Subcutaneous adipose tissue (tissue), 4 donors: ENCODE data around the gene ANXA3. TPM values are rescaled to one million over a fixed set of nuclear protein-coding genes. Genes with fewer than 3 reads are reported as not detected.

Source experiments
- total RNA-seq, 4 donors: library from RNA; depleted of rRNA; stranded (reverse); fragments of >200 nt; gene quantifications; one replicate each; pipeline ENCODE4 v1.1.0, GENCODE V29; 2016
- TF ChIP-seq, protein P1 (sequence below): fragments of 450-650 bp; IDR thresholded peaks from one replicate; pipeline ENCODE4 v1.5.1; 2016; ENCODE audit warnings: low read depth, mild to moderate bottlenecking, control low read depth, antibody characterized with exemption, moderate library complexity

The ANXA3 gene
- total RNA-seq, 4 donors from 2014 or later, result 11.4 to 143 (median 66.1) TPM

DNA sequence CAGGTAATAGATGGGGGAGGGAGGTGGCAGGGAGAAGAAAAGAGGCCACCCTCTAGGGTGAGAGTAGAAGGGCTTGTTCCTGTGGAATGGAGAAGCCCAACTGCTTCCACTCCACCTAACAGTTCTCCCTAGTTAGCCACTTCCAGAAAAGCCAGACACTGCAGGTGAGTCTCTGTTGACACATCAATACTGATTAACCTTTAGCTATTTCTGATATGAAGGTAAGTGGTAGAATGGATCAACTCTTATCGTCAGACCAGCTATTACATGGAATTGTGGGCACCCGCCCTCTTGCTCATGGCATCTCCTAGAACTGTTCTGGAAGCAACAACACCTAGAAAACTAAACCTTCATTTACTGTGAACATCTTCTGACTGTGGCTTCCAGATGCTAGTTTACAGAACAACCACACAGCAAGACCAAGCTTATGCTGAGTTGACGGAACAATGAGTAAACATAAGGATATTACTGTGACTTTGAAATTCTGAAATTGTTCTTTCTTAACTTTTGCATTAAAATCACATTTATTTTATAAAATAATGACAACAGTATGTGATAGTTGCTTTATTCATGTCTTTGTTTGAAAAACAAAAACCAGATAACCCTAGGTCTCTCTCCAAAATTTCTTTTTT lies 44.7 kb downstream of the ANXA3 start:
- TF ChIP-seq, protein P1, sequence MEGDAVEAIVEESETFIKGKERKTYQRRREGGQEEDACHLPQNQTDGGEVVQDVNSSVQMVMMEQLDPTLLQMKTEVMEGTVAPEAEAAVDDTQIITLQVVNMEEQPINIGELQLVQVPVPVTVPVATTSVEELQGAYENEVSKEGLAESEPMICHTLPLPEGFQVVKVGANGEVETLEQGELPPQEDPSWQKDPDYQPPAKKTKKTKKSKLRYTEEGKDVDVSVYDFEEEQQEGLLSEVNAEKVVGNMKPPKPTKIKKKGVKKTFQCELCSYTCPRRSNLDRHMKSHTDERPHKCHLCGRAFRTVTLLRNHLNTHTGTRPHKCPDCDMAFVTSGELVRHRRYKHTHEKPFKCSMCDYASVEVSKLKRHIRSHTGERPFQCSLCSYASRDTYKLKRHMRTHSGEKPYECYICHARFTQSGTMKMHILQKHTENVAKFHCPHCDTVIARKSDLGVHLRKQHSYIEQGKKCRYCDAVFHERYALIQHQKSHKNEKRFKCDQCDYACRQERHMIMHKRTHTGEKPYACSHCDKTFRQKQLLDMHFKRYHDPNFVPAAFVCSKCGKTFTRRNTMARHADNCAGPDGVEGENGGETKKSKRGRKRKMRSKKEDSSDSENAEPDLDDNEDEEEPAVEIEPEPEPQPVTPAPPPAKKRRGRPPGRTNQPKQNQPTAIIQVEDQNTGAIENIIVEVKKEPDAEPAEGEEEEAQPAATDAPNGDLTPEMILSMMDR, result no peak

DNA sequence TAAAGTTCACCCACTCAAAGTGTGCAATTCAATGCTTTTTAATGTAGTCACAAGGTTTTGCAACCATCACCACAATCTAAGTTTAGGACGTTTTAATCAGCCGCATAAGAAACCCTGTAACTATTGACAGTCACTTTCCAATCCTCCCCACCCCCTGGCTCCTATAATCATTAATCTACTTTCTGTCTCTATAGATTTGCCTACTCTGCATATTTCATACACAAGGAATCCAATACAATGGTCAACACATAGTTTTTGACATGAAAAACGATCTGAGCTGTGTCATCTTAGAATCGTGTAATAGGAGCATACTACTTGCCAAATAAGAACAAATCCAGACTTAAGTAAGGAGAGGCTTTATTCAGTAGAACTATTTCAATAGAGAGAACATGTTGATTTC lies 47.6 kb downstream of the ANXA3 start:
- TF ChIP-seq, protein P1, result no peak

DNA sequence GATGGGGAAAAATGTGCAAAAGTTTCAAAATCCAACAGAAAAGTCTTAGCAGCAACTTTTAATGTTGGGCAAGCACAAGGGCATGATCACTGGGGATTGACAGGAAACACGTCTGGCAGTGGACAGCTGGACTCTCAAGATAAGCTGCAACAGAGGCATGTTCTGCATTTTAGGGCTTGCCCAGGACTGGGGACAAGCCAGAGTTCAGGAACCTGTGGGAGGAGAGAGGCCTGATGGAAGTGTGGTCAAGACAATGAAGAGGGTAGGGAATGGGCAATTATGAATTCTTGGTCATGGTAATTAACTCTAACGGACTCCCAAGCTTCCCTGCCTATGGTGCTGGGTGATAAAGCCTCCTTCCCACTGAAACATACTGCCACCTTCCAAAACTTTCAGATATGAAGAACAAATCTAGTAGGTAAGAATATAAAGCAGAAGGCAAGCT lies 48.4 kb downstream of the ANXA3 start:
- TF ChIP-seq, protein P1, result no peak

DNA sequence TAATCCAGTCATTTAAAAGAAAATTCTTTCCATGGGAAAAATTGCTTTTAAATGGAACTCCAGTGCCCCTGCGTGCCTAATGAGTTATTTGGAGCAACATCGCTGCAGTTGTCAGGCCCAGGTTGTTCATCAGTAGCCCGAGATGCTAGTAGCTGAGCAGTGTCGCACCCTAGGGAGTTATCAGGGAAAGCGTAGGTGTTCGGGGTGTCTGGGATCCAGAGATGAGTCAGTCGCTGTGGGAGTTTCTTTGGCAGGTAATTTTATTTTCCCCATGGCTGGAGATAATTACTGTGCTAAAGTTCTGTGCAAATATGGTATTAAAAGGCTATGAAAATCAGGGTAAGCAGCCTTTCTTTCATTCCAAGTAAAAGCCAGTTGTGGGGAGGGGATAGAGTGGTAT lies 49.4 kb downstream of the ANXA3 start:
- TF ChIP-seq, protein P1, result no peak

DNA sequence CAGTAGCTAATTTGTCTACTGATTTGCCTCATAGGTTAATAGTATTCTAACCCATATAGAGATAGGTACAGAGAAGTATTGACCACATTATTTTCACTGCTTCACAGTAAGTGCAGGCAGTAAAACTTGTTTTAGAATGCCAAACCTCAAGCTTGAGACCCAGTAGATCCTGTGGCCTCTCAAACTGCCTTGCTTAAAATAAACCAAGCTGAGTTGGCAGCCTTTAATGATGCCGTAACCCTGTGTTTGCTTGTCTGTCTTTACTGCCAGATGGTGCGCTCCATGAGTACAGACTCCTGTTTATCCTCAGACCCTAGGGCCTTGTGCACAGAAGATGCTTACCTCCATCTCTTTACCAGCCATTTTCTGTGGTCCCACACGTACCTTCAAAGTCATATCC lies 50.8 kb downstream of the ANXA3 start:
- TF ChIP-seq, protein P1, result no peak

DNA sequence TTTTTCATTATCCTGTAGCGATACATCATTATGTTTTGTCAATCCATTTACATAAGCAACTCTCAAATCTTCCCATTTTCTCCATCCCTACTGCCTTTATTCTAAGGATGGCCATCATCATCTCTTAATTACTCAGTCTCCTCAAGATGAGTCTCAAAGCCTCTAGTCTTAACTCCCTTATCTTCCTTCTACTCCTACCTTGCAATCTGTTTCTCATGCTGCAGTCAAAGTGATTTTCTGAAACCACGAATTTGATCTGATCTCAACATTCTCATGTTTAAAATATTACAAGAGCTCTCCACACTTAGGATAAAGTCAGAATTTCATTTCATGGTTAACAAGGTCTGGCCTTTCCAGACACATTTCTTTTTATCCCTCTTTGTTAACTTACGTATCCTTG lies 51.8 kb downstream of the ANXA3 start:
- TF ChIP-seq, protein P1, result no peak

DNA sequence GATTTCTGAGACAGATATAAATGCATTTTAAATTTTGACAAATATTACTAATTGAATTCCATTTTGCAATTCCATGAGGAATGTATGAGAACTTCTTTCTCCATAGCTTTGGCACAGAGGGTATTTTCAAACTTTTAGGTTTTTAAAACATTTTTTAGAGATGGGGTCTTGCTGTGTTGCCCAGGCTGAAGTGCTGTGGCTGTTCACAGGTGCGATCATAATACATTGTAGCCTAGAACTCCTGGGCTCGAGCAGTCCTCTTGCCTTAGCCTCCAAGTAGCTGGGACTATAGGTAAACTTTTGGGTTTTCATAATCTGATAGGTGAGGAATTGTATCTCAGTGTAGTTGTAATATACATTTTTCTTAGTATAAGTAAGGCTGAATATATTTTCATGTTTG lies 53.4 kb downstream of the ANXA3 start:
- TF ChIP-seq, protein P1, result no peak
